Erythroblast (primary cell): ENCODE data around the gene LSR.

Experiments
- GATA1 ChIP-seq: IDR thresholded peaks from 2 replicates; pipeline ENCODE4 v1.6.1; 2011; ENCODE audit warnings: low read depth, mild to moderate bottlenecking, control low read depth, low read length, moderate library complexity
- POLR2A ChIP-seq: IDR thresholded peaks from 2 replicates; pipeline ENCODE4 v1.6.1; 2011; ENCODE audit warnings: mild to moderate bottlenecking, low read length

DNA sequence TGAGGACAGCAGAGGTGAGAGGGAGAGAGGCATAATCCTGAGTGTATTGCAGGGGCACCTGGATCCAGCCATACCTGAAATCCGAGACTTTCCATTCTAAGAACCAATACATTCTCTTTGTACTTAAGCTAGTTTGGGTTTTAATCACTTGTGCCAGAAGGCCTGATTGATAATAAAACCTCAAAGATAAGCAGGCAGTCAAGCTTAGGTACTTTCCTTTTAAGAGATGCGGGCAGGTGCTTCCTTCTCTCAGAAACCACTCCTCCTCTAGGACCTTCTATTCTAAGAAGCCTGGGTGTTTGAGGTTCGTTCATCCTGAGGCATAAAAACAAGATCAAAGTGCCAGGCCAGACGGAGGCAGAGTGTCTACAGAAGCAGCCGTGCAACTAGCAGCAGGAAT is 42.4 kb upstream of the LSR start:
- TF ChIP-seq POLR2A (no peak), GATA1 (no peak)
